IPS-NIHi7 (cell line): ENCODE data around the gene MYCBP.
"Not testable (repeated sequence)": the region's sequence is repeated elsewhere in the genome, so short reads cannot be mapped to it uniquely, and the experiment has no call there.

Experiments used
- DNase-seq: peaks from one replicate; pipeline ENCODE4 v3.0.0; 2012; ENCODE audit warnings: mixed read lengths; ENCODE audit errors: extremely low spot score

Gene MYCBP

DNA sequence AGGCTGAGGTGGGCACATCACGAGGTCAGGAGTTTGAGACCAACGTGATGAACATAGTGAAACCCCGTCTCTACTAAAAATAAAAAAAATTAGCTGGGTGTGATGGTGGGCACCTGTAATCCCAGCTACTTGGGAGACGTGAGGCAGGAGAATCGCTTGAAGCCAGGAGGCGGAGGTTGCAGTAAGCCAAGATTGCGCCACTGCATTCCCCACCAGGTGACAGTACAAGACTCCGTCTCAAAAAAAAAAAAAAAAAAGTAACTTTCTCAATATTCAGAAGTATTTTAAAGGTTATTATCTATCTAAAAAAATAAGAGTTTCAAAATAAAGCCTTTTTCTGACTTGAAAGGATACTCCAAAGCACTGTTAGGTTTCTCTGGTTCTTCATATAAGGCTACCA is 5.9 kb downstream of the MYCBP start:
- no peak for DNase-seq

DNA sequence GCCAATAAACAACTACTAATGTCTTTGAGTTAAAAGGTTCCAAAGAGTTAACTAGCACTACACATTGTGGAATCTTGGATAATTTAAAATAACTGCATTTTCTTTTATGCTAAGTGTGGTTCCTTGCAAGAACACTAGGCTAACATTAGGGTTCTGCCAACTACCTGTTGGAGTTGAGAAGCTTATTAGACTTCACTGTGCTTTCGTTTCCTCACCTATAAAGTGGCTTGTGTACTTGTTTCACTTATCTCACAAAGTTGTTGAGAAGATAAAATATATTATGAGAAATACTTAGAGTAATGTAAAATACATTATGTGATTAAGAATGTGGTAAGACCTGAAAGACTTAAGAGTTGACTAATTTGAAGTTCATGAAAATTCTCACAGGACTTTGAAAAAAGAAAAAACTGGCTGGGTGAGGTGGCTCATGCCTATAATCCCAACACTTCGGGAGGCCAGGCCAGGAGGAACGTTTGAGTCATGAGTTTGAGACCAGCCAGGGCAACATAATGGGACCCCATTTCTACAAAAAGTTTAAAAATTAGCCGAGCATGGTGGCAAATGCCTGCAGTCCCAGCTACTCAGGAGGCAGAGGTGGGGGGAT is 7.9 kb downstream of the MYCBP start:
- DNase-seq, result no peak

DNA sequence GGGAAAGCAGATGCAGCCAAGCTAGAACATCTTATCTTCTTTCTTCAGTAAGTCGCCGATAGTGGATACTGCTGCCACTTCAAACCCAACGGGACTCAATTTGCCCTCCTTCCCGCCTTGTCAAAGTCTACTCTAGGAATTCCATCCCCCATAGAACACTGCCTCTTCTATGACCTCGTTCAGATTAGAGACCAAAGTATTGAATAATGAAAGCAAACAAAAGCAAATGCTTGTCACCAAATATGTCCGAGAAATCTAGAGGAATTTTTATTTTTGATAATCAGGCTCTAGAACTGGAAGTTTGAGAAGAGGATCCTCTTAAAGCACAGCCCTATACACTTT is 12.7 kb downstream of the MYCBP start:
- DNase-seq, result no peak

DNA sequence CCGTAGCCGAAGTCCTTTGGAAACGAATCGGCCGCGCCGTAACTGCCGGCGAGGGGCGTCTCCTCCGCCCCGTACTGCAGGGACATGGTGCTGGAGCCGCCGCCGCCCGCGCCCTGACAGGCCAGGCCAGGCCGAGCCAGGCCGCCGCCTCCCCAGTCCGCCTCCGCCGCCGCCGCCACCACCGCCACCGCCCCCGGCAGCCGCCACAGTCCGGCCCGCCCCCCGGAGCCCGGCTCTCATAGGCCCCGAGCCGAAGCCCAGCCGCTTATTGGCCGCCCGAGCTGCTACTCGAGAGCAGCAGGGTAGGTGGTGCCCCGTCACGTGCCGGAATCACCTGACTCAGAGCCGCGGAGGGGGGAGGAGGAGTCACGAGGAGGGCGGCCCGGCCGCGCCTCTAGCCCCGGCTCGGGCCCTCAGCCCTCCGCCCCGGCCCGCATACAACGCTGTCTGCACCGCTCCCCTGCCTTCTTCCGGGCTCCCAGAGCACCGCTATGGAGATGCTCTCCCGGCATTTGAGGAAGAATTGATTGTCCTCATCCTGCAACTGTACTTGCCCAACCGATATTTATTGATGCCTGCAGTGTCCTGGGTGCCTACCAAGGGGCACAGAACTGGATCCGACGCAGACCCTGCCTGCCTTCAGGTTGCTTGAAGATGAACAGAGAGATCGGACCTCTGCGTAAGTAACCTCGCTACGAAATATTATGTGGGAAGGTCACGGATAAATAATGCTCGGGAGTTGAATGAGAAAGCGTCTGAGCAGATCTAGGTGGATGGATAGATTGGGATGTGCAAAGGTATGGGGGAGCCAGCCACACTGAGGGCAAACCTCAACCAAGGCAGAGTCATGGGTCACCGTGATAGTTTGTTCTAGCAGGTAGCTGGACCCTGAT is 13.3 kb downstream of the MYCBP start, which contains the start of gene RRAGC:
RRAGC (minus strand) TSS at position 212 of the 893 bp plus-strand sequence; CDS start at position 86, 126 bp downstream.
- peak; percentile 100 for DNase-seq

DNA sequence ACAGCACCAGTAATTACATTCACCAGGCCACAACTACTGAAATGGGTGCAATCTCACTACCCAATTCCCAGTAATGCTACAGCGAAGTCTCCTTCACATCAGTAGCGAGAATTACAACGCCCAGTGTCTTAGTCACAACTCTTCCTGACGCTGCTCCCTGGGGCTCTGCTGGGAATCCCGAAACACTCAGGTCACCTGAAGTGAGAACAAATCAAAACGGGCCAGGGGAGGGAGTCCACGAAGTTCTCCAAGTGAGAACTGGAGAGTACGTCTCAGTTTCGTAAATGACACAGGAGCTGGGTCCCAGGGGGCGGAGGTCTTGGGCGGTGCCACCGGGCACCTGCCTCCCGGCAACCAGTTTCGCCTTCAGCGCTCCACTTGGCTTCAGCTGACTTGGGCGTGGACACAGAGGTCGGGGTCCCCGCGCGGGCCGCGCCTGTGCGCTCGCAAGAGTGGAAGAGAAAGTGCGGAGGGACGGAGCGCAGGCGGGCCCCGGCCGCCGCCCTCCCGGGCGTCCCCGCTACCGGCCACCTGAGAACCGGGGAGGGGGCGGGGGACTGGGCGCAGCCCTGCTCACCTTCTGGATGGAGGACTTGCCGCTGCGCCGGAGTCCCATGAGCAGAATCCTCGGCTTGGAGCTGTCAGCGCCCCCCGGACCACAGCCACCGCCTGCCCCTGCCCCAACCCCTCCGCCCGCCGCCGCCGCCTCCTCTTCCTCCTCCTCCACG is 14.2 kb downstream of the MYCBP start:
- DNase-seq, result peak; percentile 18

DNA sequence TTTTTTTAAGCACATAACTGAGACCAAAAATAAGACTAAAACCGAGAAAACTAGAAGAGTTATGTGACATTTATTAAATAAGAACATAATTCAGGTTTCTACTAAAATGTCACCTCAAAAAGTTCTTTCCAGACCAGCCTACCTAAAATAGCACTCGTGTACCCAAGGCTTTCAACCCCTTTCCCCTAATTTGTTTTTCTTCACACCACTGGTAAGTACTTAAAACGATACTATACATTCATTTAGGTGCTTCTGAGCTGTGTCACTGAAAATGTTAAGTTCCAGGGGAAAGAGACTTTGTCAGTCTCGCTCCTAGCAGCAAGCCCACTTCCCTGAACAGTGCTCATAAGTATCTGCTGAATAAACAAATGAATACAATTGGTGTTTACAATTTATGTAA is 20.4 kb downstream of the MYCBP start:
- no peak for DNase-seq

DNA sequence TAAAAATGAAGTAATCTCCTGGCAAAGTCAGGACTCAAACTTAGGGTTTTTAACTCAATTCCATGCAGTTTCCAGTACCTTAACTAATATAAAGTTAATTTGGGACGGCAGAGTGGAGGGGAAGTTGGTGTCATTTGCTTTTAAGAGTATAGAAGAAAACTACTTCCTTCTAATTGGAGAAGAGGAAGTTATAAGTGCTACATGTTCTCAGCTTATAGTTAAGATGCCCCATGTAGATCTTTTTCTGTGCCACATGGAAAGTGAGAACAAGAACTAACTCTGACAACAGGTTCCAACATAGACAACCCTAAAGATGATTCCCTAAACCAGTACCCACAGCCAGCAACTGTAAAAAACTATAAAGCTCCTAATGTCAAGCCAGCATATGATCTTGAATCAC is 25.1 kb downstream of the MYCBP start:
- DNase-seq, result no peak

DNA sequence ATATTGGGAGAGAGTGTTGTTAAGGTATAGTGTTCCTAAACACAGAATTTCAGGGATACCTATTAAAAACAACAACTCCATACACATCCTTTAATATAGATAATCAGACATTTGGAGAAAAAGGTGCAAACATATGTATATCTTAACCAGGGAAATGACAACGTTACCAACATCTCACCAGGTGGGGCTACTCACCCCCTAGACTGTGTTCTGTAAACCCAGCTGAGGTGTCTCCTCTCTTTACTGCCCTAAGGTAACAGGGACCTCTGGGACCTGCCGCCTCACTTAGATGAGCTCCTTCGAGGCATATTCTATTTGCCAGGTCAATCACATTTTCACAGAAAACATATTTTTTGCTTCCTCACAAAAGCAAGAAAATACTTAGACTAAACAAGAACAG is 26.9 kb downstream of the MYCBP start:
- DNase-seq, result no peak

DNA sequence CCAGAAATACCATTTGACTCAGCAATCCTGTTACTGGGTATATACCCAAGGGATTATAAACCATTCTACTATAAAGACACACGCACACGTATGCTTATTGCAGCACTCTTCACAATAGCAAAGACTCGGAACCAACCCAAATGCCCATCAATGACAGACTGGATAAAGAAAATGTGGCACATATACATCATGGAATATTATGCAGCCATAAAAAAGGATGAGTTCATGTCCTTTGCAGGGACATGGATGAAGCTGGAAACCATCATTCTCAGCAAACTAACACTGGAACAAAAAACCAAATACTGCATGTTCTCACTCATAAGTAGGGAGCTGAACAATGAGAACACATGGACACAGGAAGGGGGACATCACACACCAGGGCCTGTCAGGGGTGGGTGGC is 28.1 kb downstream of the MYCBP start:
- not testable (repeated sequence) for DNase-seq

DNA sequence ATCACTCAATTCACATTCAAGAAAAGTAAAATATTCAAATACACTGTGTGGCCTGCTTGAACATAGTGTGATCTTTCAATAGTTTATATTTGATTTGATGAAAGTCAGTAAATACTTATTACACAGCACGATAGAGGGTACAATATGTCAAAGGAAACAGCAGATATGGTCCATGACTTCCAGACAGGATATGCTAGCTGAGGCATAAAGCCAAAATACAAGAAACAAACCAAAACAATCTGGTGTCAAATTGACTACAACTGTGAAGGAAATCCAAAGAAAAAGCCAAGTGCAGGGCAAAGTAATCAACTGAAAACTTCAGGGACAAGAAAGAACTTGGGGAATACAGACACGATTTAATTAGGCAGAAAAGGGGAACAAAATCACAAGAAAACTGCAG is 32.9 kb downstream of the MYCBP start:
- no peak for DNase-seq

DNA sequence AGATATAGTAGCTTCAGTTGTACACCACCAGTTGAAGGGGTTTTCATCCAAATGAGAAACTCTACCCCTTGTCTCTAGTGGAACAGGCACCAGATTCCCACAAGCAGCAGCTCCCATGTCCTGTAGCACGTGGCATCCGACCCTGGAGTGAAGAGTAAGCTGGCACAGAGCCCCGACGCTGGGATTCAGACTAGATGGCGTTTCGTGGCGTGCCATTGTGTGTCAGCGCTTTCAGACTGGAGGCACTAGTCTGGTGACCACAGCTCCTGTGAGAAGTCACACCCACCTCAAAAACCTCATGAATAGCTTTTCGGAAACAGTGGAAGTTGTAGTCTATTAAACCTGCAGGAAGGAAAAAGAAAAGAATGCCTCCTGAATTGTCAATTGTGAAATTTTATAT is 33.8 kb downstream of the MYCBP start:
- no peak for DNase-seq

DNA sequence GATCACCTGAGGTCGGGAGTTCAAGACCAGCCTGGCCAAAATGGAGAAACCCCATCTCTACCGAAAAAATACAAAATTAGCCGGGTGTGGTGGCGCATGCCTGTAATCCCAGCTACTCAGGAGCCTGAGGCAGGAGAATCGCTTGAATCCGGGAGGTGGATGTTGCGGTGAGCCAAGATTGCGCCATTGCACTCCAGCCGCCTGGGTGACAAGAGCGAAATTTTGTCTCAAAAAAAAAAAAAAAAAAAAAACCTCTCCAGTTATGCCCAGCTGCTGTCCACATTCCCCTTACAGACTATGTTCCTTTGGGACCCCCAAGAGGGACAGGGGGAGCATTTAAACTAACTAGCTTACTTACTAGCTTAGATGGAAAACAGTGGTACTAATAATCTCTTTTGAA is 36.8 kb downstream of the MYCBP start:
- not testable (repeated sequence) for DNase-seq

DNA sequence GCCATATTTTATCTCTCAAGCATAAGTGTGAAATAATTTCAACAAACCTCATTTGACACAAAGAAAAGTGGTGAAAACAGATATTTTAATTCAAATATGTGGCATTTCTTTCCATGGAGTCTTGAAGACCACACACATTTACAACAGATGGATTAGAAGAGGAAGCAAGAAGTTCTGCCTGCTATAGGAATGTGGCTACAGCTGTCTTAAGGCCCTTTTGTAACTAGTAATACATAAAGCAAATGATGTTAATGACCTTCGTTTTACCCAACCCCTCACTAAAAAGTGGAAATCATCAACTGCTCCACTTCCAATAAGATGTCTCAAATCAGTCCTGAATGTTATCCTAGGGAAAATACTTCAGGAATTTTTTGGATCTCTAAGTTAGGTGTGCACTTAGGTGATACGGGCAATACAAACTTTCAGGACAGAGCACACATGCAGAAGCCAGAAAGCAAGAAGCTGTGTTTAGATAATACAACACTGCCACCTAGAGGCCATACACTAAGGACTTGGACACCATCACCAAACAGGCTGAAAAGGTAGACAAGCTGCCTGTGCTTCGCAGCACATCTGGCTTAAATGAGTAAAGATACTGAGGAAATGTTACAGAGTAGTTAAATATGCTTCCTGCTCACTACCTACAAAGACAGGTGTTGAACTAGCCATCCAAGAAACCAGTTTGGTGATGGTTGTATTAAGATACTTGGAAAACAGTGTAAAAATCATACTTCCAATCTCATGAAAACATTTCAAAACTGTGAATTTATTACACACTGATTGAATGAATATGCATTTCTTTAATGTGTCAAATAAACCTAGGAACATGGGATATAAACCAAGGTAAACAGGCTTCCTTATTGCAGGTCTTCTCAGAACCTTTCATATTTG is 38.0 kb downstream of the MYCBP start:
- DNase-seq, result peak; percentile 80

DNA sequence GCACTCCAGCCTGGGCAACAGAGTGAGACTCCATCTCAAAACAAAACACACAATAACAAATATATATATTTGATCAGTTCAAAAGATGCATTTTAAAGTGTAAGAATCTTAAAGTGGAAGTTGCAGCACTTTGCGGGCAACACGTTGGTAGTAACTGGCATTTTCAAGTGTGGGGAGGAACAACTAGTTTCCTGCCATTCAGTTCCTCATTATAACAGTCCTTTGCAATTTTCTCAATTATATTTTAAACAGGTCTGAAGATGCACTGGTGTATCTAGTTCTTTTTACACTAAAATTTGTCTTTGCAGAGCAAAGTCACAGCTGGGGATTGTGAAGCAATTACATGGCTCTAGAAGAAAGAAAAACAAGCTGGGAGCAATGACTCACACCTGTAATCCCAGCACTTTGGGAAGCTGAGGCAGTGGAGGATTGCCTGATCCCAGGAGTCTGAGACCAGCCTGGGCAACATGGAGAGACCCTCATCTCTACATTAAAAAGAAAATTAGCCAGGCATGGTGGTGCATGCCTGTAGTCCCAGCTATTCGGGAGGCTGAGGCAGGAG is 38.8 kb downstream of the MYCBP start:
- DNase-seq, result no peak

DNA sequence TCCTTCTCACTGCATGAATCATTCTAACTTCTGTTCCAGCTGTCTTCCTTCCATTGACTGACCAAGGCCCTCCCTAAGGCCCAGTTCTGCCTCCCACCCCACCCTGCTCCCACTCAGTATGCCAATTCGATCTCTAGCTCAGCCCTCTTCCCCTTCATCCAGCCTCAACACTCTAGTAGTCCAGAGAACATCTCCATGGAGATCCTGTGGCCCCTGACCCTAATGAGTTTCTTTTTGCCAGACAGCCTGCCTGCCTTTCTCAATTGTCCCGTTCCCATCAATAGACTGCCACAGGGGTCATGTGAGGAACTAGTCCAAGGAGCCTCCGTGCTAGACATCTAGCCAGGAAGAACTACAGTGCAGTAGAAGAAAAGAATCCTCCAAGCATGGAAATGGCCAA is 40.0 kb downstream of the MYCBP start:
- DNase-seq, result no peak

DNA sequence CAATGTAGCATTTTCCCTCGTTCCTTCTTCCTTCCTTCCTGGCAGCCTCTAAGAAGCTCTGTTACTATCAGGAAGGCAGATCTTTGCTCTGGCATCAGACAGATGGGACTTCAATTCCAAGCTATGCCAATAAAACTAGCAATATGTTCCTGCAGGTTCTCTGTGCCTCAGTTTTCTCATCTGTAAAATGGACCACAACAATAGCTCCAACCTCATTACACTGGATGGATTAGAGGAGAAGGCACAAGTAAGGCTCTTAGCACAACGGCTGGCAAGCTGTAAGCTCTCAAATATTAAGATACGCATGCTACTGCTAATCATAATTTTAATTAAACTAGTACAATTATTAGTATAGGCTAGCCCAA is 40.8 kb downstream of the MYCBP start:
- no peak for DNase-seq

DNA sequence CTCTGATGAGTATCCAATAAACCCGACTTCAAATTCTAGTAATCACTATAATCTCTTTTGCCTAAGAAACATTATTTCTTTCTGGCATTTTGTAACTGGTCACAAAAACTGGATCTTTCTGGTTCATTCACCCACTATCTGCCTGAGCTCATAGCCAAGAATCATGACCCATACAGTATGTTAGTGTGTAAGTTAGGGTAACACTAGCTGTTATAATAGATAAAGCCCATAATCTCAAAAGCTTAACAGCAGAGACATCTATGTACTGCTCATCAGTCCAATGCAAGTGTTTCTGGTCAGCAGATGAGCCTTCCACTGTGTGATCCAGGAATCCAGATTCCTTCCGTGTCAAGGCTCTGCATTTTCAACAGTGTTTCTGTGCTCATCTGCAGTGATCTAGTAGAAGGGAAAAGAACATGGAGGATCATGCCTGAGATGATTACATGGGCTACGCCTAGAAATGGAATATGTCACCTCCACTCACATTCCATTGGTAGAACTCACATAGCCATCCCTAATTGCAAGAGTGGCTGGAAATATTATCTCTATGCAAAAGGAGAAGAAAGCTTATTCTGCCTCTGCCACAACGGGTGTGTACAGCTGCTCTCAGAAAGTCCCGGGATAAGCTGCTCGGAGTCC is 41.3 kb downstream of the MYCBP start:
- no peak for DNase-seq

DNA sequence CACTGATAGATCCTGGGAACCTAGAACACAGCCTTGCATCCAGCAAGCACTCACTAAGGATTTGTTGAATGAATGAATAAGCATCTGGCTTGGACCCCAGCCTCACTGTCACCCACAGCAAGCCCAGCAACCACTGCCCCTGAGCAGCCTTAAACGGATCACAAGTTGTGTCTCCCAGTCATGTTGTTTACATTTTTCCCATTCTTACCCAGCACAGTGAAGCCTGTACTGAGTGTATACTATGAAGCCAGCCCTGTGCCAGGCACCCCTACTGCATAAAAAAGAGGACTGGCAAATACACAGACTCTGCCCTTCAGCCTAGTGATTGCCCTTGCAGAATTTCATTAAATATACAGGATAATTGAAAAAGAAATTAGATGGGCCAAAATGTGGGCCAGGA is 43.8 kb downstream of the MYCBP start:
- no peak for DNase-seq

DNA sequence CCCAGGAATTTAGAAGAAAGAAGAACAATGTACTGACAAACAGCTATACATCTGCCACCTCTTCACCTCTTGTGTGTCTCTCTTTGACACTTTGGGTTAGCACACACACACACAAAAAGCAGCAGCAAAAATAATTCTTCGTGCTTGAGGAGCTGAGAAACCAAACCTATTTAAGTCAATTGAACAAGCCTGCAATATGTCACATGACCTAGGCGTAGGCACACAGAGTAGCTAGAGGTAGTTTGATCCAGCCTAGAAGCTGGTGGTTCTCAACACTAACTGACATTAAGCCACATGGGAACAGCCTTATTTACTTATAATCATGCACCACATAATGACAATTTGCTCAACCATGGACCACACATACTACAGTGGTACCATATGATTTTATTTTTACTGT is 45.8 kb downstream of the MYCBP start:
- DNase-seq, result no peak

DNA sequence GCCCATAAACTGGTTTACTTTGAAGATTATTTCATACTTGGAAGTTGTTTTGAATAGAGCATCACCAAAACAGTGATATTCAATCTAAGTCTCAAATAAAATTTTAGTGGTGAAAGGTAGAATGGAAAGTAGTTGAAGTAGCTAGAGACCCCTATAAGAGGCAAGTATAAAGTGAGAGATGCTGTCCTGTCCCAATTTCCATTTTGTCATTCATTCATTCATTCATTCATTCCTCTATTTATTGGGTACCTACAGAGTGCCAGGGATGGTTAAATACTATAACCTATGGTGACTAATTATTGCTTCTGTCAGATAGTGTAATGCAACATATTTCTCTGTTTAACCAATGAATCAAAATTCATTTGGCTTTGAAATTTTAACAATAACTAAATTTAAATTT is 46.3 kb downstream of the MYCBP start:
- DNase-seq, result no peak

DNA sequence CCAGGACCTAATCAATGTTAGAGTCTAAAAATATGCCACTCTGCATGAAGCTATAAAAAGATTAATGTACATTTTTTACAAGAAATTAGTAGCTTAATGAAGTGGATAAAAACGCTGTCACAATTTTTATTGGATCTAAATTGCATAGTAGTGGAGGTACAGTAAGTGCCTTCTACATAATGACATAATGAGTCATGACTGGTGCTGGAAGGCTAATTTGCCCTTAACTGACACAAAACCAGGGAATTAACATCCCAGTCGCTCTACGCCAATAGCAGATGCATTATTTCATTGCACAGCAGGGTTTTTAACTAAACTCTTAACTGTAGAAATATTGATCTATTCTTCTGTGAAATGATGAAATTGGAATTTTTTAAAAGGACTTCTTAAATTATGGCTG is 46.9 kb downstream of the MYCBP start:
- DNase-seq, result no peak
